GM12874 (cell line): Measurements from ENCODE around the gene ADTRP.

ENCODE experiments used
- TF ChIP-seq, protein P1 (sequence below): IDR thresholded peaks from 2 replicates; pipeline ENCODE4 v1.5.1; 2011; ENCODE audit warnings: low read depth, mild to moderate bottlenecking, control low read depth, low read length, moderate library complexity; ENCODE audit not compliant: insufficient read depth

Gene ADTRP

DNA sequence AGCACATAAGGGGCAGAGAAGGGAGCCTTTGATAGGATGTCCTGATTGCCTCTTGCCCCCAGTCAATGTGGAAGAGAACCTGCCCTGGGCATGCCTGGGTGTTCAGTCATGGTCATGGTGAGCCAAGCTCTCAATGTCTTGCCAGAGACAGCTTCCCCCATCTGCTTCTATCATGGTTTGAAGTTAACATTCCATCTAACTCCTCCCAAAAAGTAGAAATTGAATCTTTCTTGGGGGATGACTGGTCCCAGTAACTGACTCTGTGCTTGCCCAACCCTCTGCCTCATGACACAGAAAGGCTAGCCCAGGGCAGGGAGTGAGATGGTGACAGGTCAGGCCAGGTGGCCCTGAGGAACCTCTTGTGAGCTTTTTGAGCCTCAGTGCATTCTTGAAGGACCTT is 60.1 kb downstream of the ADTRP start:
- TF ChIP-seq, protein P1, sequence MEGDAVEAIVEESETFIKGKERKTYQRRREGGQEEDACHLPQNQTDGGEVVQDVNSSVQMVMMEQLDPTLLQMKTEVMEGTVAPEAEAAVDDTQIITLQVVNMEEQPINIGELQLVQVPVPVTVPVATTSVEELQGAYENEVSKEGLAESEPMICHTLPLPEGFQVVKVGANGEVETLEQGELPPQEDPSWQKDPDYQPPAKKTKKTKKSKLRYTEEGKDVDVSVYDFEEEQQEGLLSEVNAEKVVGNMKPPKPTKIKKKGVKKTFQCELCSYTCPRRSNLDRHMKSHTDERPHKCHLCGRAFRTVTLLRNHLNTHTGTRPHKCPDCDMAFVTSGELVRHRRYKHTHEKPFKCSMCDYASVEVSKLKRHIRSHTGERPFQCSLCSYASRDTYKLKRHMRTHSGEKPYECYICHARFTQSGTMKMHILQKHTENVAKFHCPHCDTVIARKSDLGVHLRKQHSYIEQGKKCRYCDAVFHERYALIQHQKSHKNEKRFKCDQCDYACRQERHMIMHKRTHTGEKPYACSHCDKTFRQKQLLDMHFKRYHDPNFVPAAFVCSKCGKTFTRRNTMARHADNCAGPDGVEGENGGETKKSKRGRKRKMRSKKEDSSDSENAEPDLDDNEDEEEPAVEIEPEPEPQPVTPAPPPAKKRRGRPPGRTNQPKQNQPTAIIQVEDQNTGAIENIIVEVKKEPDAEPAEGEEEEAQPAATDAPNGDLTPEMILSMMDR = no peak

DNA sequence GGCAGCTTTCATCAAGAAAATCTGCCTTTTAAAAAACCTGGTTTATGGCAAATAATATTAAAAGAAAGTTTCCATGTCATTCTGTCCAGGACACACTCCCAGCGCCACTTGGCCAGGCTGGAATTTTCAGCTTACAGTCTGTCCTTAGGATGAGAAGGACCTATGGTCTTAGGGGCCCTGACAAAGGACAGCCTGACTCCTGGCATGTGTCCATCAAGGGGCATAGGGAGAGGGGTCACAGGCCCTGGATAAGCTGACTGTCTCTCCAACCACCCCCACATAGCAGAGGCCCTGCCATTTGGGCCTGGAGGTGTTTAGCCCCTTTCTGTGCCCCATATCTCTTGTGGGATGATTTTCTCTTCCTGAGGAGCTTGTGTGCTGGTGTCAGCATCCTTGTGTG is 60.6 kb downstream of the ADTRP start:
- TF ChIP-seq, protein P1 = no peak

DNA sequence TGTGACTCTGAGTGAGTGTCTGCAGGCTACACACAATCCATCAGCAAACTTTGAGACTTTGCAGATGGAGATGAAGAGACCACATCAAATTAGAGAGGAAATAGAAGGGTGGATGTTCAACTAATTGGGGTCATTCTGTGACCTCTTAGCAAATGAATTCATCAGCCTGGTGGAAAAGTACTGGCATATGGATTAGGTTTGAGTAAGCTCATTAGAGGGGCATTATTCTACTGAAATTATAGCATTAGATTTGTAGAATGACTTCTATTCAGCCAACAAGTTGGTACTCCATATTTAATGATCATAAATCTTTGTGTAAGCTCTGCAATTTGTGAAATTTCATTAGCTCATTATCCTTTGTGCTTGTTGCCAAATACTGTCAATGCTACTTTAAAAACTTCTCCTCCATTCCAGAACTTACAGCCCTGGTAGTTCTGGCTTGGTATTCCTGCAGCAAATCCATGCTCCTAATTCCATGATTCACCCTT is 63.8 kb downstream of the ADTRP start:
- TF ChIP-seq, protein P1 = no peak

DNA sequence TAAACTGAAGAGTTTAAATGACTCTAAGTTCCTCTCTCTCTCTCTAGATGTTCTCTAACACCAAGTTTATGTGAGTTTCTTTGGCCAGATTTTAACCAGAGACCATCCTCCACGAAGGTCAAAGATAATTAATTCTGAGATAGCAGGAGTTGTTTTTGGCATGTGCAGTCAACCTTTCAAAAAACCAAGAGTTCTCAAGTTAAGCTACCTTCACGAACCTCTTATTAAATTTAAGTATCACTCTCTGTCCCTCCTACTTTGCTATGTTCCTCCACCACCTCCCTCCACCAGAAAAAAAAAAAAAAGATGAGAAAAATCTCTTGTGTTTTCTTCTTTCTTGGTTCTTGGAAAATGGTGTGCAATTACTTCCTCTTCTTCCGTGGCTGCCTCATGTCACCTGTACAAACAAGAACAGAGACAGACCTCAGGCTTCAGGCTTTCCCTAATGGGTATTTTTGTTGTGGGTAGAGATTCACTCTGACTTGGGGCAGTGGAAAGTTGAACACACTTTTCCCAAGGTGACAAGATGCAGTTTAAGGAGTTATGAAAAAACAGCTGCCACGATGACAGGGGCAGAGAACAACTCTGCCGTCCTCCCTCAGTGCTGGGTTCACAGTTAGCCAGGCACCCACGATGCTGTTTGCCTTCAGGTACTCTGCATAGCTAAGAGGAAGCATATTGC is 64.3 kb downstream of the ADTRP start:
- TF ChIP-seq, protein P1 = no peak

DNA sequence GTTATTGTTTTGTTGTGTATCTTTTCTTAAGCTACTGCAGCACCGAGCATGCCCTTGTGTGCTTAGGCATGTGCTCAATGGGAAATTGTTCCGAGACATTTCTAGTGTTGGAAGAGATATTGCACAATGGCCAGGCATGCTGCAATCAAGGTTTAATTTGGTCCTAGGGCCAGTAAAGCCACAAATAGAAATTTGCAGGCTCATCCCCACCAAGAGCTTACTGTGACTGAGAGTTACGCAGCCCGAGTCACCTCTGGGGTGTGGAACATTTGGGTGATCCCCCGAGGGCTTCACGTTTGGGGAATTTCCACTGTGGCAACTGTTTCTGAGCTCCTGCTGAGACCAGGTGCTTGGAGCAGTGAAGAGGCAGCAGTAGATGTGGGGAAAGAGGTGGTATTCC is 65.8 kb downstream of the ADTRP start:
- TF ChIP-seq, protein P1 = no peak

DNA sequence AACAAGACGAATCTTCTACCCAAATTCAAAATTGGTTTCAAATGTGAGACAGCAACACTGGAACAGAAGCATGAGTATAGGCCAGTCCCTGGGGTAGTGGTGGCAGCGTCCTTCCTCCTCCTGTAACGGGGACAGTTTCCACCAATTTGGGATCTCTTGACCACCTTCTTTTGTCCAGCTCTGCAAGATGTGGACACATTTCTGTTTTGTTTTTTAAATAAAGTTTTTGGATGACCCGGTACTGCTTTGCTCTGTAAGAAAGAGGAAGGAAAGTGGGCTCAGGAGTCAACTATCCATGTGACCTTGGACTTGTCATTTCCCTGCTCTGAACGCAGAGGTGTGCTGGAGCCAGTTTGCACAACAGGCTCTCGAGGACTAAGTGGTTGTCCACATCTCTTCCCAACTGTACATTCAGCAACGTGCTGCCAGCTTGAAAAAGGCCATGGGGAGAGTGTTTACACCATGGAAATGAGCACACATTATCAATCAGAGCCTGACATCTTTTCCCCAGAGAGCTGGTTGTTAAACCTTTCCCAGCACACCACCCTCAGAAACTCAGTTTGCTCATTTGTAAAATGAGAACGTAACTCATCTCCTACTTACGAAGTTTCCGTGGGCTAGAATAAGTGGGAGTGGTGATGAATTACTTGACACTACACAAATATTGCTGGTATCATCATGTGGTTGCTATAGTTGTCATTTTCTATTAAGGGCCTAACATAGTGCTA is 66.5 kb downstream of the ADTRP start:
- TF ChIP-seq, protein P1 = no peak

DNA sequence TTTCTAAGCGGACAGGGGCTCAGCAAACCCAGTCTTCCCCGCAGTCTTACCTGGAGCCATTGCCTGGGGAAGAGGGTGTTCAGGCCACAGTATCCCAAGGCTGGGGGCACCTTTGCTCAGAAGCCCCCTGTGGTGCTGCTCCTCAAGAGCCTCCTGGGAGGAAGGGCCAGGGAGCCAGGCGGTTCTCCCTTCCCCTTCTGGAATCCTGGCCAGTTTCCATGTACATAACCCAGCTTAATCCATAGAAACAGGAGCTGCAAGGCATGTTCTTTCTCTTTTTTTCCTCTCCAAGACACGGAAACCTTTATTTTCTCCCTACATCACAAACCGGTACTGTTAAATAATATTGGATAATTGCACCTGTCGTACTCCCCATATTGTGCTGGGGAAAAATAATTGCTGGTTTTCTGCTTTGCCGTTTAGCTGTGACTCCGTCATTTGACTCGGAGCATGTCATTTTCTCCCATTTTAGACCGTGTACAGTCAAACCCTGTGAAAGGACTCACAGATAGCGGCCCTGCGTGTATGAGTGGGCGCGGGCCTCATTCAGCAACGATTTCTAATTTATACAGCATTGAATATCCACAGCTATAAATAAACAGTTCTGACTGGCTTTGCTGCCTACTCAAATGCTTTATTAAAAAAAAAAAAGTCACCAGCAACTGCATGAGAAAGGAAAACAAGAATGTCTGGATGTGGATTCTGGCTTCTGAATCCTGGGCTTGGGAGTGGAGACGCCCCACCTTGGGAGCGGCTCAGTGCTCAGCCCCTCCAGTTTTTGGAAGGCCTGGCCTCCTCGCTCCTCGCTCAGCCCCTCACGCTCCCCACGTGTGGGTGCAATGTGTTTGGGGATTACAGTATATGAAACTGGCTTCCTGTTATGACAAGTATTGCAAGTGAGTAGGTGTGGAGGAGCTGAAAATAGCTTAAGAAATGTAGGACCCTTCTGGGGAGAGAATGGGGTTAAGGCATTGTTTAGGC is 67.3 kb downstream of the ADTRP start:
- TF ChIP-seq, protein P1 = no peak
